Smooth muscle cell (in vitro differentiated cells): ENCODE data around the gene GCNT2. TPM values are rescaled to one million over a fixed set of nuclear protein-coding genes. Genes with fewer than 3 reads are reported as not detected.

Experiments
- DNase-seq: peaks from one replicate; lab custom pipeline; 2025; ENCODE audit not compliant: unreplicated experiment; lab: John Stamatoyannopoulos, UW
- H2AFZ ChIP-seq: fragments of 200-600 bp; sonication (generic); 2 replicates; pipeline ENCODE4 v1.6.0; 2016; ENCODE audit warnings: antibody characterized with exemption, low read depth, mild to moderate bottlenecking
- H3F3A ChIP-seq: fragments of 200-600 bp; sonication (generic); 2 replicates; pipeline ENCODE4 v1.6.0; 2017; ENCODE audit warnings: antibody characterized with exemption, low read depth
- H3K27ac ChIP-seq: fragments of 200-600 bp; sonication (generic); 2 replicates; pipeline ENCODE4 v1.5.1; 2016; ENCODE audit warnings: low read depth, mild to moderate bottlenecking
- H3K27me3 ChIP-seq: fragments of 200-600 bp; sonication (generic); 2 replicates; pipeline ENCODE4 v1.6.1; 2016; ENCODE audit warnings: low read depth, mild to moderate bottlenecking
- H3K36me3 ChIP-seq: fragments of 200-600 bp; sonication (generic); 2 replicates; pipeline ENCODE4 v1.5.1; 2016; ENCODE audit warnings: low read depth
- H3K4me1 ChIP-seq: fragments of 200-600 bp; sonication (generic); 2 replicates; pipeline ENCODE4 v1.5.1; 2016; ENCODE audit warnings: low read depth
- H3K4me2 ChIP-seq: fragments of 200-600 bp; sonication (generic); 2 replicates; pipeline ENCODE4 v1.6.0; 2016; ENCODE audit warnings: mild to moderate bottlenecking
- H3K4me3 ChIP-seq: fragments of 200-600 bp; sonication (generic); 2 replicates; pipeline ENCODE4 v1.5.1; 2016; ENCODE audit warnings: mild to moderate bottlenecking
- H3K79me2 ChIP-seq: fragments of 200-600 bp; sonication (generic); 2 replicates; pipeline ENCODE4 v1.6.0; 2016; ENCODE audit warnings: low read depth, mild to moderate bottlenecking
- H3K9ac ChIP-seq: fragments of 200-600 bp; sonication (generic); 2 replicates; pipeline ENCODE4 v1.6.0; 2016; ENCODE audit warnings: low read depth
- H3K9me3 ChIP-seq: fragments of 200-600 bp; sonication (generic); replicated peaks from 2 replicates; pipeline ENCODE4 v1.5.1; 2016; ENCODE audit warnings: low read depth
- H4K20me1 ChIP-seq: fragments of 200-600 bp; sonication (generic); 2 replicates; pipeline ENCODE4 v1.6.0; 2016; ENCODE audit warnings: low read depth
- WGBS: methylation state at CpG from one replicate; pipeline ENCODE4 v1.1.7; 2016; ENCODE audit warnings: low lambda C conversion rate; 5-methylcytosine and 5-hydroxymethylcytosine counted together
- polyA plus RNA-seq: library from polyadenylated mRNA; unstranded; fragments of >200 nt; fragmentation: Nextera tagmentation; extraction: Ambion mirVana; gene quantifications from 2 replicates; pipeline ENCODE4 v1.2.1, GENCODE V29; 2016
- total RNA-seq: library from RNA; depleted of rRNA; stranded (reverse); fragments of >200 nt; gene quantifications from 2 replicates; pipeline ENCODE4 v1.2.3, GENCODE V29; 2014
- TF ChIP-seq, protein P1 (sequence below): fragments of 200-600 bp; sonication (generic); IDR thresholded peaks from 2 replicates; pipeline ENCODE4 v1.5.1; 2017; ENCODE audit warnings: borderline replicate concordance, mild to moderate bottlenecking, antibody characterized with exemption; ENCODE audit not compliant: insufficient read depth, poor library complexity, severe bottlenecking

Gene GCNT2
- total and polyA plus RNA-seq, 2 experiments from 2014 or later: 0.13 to 2.4 TPM

DNA sequence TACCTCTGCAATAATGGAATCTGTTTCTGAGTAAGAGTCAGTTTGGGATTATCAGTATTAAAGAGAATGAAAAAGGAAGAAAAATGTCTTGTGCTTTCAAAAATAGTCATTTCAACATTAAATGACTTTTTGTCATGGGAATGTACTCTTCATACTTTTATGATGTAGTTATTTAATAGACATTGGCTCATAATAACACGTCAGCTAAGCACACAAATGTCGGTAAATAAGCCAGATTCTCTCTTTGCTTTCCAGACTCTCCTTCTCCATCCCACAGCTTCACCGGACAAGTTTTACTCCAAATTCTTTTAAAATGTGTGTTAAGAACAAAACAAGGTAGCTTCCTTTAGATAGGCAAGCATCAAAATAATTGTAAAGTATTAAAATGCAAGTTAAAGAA lies 97.3 kb downstream of the GCNT2 start:
- Histone ChIP-seq H3K36me3 (no peaks in the 10 kb centered on the region), H3K4me1 (peaks cover 4% of the 10 kb centered on the region), H4K20me1 (no peaks in the 10 kb centered on the region), H3F3A (no peaks in the 10 kb centered on the region), H3K9ac (no peak overlapping the region), H3K9me3 (no peaks in the 10 kb centered on the region), H3K79me2 (no peaks in the 10 kb centered on the region), H3K27ac (no peak overlapping the region), H3K27me3 (no peaks in the 10 kb centered on the region), H2AFZ (no peak overlapping the region), H3K4me2 (no peak overlapping the region), H3K4me3 (no peak overlapping the region)
- TF ChIP-seq, protein P1, sequence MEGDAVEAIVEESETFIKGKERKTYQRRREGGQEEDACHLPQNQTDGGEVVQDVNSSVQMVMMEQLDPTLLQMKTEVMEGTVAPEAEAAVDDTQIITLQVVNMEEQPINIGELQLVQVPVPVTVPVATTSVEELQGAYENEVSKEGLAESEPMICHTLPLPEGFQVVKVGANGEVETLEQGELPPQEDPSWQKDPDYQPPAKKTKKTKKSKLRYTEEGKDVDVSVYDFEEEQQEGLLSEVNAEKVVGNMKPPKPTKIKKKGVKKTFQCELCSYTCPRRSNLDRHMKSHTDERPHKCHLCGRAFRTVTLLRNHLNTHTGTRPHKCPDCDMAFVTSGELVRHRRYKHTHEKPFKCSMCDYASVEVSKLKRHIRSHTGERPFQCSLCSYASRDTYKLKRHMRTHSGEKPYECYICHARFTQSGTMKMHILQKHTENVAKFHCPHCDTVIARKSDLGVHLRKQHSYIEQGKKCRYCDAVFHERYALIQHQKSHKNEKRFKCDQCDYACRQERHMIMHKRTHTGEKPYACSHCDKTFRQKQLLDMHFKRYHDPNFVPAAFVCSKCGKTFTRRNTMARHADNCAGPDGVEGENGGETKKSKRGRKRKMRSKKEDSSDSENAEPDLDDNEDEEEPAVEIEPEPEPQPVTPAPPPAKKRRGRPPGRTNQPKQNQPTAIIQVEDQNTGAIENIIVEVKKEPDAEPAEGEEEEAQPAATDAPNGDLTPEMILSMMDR: no peak
- WGBS: 95% methylated on average over 3 of the region's 3 CpGs
- no peak for DNase-seq

DNA sequence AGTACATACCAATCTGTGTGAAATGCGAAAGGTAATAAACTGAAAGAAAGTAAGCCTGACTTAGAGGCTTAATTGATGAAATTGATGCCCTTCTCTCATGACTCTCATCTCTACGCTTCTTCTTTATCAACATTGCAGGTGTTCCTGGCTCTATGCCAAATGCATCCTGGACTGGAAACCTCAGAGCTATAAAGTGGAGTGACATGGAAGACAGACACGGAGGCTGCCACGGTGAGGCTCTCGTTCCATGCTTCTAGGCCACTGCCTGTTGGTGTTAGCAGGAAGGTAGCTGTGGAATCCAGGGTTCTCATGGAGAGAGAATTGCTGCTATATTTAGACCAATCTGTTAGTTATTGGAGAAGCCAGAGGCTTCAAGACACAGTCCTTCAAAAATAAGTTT lies 100.1 kb downstream of the GCNT2 start:
- H3K36me3 ChIP-seq: no peaks in the 10 kb centered on the region
- no peak overlapping the region for H2AFZ ChIP-seq
- 96% methylated on average over 5 of the region's 5 CpGs for WGBS
- H3K9me3 ChIP-seq: no peaks in the 10 kb centered on the region
- no peaks in the 10 kb centered on the region for H4K20me1 ChIP-seq
- TF ChIP-seq, protein P1: no peak
- no peak overlapping the region for H3K4me2 ChIP-seq
- H3K27ac ChIP-seq: no peak overlapping the region
- H3F3A ChIP-seq: no peaks in the 10 kb centered on the region
- no peaks in the 10 kb centered on the region for H3K79me2 ChIP-seq
- no peaks in the 10 kb centered on the region for H3K27me3 ChIP-seq
- no peak overlapping the region for H3K4me3 ChIP-seq
- DNase-seq: no peak
- no peak overlapping the region for H3K9ac ChIP-seq
- peaks cover 5% of the 10 kb centered on the region for H3K4me1 ChIP-seq

DNA sequence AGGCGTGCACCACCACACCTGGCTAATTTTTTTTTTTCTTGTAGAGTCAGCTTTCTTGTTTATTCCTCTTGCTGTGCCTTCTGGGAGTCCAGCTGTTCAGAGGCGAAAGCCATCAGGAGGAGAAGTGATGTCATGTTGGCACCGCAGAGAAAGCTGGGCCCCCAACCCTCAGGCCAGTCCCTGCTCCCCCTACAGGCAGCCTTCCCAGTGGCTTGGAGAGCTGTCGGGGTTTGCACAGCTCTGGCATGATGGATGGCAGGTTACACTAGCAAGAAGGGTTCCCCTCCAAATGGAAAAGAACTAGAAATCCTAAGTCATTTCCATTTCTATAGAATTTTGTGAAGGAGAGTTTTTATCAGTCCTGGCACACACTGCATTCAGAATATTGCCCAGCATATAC lies 100.7 kb downstream of the GCNT2 start:
- no peak overlapping the region for H3K9ac ChIP-seq
- TF ChIP-seq, protein P1: no peak
- H3K4me1 ChIP-seq: peaks cover 8% of the 10 kb centered on the region
- no peaks in the 10 kb centered on the region for H3K36me3 ChIP-seq
- no peaks in the 10 kb centered on the region for H3F3A ChIP-seq
- no peaks in the 10 kb centered on the region for H3K27me3 ChIP-seq
- no peak for DNase-seq
- H3K4me2 ChIP-seq: no peak overlapping the region
- H3K9me3 ChIP-seq: no peaks in the 10 kb centered on the region
- H3K27ac ChIP-seq: no peak overlapping the region
- H3K4me3 ChIP-seq: no peak overlapping the region
- H3K79me2 ChIP-seq: no peaks in the 10 kb centered on the region
- 91% methylated on average over 4 of the region's 4 CpGs for WGBS
- no peaks in the 10 kb centered on the region for H4K20me1 ChIP-seq
- no peak overlapping the region for H2AFZ ChIP-seq

DNA sequence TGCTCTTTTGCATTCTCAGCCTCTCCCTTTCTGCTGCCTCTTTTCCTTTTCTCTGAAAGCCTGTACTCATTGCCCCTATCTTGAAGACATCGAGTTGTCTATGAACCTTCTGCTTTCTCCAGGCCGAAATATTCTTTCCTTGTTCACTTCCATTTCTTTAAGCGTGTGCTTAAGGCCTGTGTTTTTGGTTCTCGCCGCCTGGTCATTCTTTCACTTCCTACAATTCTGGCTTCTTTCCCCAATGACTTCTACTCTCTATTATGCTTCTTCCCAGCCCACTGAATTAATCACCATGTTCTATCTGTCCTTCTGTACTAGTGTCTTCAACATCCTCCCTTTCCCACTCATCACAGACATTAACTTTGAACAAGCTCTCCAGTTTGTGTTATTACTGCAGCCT lies 103.7 kb downstream of the GCNT2 start:
- Histone ChIP-seq H4K20me1 (no peaks in the 10 kb centered on the region), H3K9ac (no peak overlapping the region), H3K27ac (no peak overlapping the region), H3K9me3 (no peaks in the 10 kb centered on the region), H2AFZ (no peak overlapping the region), H3K4me1 (peaks cover 8% of the 10 kb centered on the region), H3K27me3 (no peaks in the 10 kb centered on the region), H3K36me3 (no peaks in the 10 kb centered on the region), H3K4me2 (no peak overlapping the region), H3K4me3 (no peak overlapping the region), H3K79me2 (no peaks in the 10 kb centered on the region), H3F3A (no peaks in the 10 kb centered on the region)
- TF ChIP-seq, protein P1: no peak
- WGBS: 95% methylated on average over 5 of the region's 5 CpGs
- DNase-seq: no peak
